ENCODE results near the gene RALGAPA1. TPM values are rescaled to one million over a fixed set of nuclear protein-coding genes. Genes with fewer than 3 reads are reported as not detected.

Gene RALGAPA1
- polyA plus RNA-seq, 1 donor (not counting 4 experiments of a cell fraction or from before 2014, with no cell fraction given): 12.1 TPM

- H2AFZ ChIP-seq (ENCODE audit: control insufficient read depth, low read length): no peak overlapping the region
- H3K4me2 ChIP-seq (ENCODE audit: control insufficient read depth, extremely low read depth, insufficient read depth, low read depth, low read length): no peak overlapping the region
- FAIRE-seq (no peak), DNase-seq (ENCODE audit: low read depth, low spot score) (no peak)
- H3K36me3 ChIP-seq (ENCODE audit: control insufficient read depth in 2 of 2, extremely low read depth in 1 of 2, insufficient read depth in 2 of 2, low read length in 2 of 2): no peaks in the 10 kb centered on the region
- no peaks in the 10 kb centered on the region for H3K27me3 ChIP-seq (ENCODE audit: control insufficient read depth, extremely low read depth, insufficient read depth, low read length)
- H3K4me1 ChIP-seq (ENCODE audit: control insufficient read depth, extremely low read depth, insufficient read depth, low read length): no peaks in the 10 kb centered on the region
- H3K27ac ChIP-seq (ENCODE audit: control insufficient read depth, insufficient read depth, low read length): no peak overlapping the region
- TF ChIP-seq EZH2 (IDR thresholded peaks at IDR 0.05; ENCODE audit: low read length) (no peak), CTCF (optimal IDR thresholded peaks at IDR 0.05 in 1 of 3, IDR thresholded peaks at IDR 0.05 in 1 of 3, conservative IDR thresholded peaks at IDR 0.05 in 1 of 3; ENCODE audit: extremely low read depth in 1 of 3, insufficient read depth in 2 of 3, low read length in 3 of 3) (no peak)
- no peaks in the 10 kb centered on the region for H3K79me2 ChIP-seq (ENCODE audit: control insufficient read depth, insufficient read depth, low read length)
- H3K4me3 ChIP-seq (ENCODE audit: control insufficient read depth in 2 of 3, extremely low read depth in 1 of 3, insufficient read depth in 2 of 3, low read depth in 1 of 3, low read length in 3 of 3): no peak overlapping the region
- no peaks in the 10 kb centered on the region for H3K9me3 ChIP-seq (ENCODE audit: control insufficient read depth, low read depth, low read length)
- H3K9ac ChIP-seq (ENCODE audit: control insufficient read depth, extremely low read depth, insufficient read depth, low read length): no peak overlapping the region
- dilution Hi-C loops (cut with MboI; ENCODE audit: extremely low pct_ligation_motif_present, low sequenced_read_pairs): no loop called here
- H4K20me1 ChIP-seq (ENCODE audit: control insufficient read depth, extremely low read depth, insufficient read depth, low read length): no peaks in the 10 kb centered on the region
- H3K9me1 ChIP-seq (ENCODE audit: control insufficient read depth, extremely low read depth, insufficient read depth, low read length): no peaks in the 10 kb centered on the region
These were observed 67.1 kb downstream of the RALGAPA1 start for GRCh38 chr14:35742032-35742371.

- Histone ChIP-seq H4K20me1 (ENCODE audit: control insufficient read depth, extremely low read depth, insufficient read depth, low read length) (no peaks in the 10 kb centered on the region), H3K79me2 (ENCODE audit: control insufficient read depth, insufficient read depth, low read length) (no peaks in the 10 kb centered on the region), H3K9me3 (ENCODE audit: control insufficient read depth, low read depth, low read length) (no peaks in the 10 kb centered on the region), H3K27ac (ENCODE audit: control insufficient read depth, insufficient read depth, low read length) (no peak overlapping the region), H2AFZ (ENCODE audit: control insufficient read depth, low read length) (no peak overlapping the region), H3K9me1 (ENCODE audit: control insufficient read depth, extremely low read depth, insufficient read depth, low read length) (no peaks in the 10 kb centered on the region), H3K36me3 (ENCODE audit: control insufficient read depth in 2 of 2, extremely low read depth in 1 of 2, insufficient read depth in 2 of 2, low read length in 2 of 2) (no peaks in the 10 kb centered on the region), H3K27me3 (ENCODE audit: control insufficient read depth, extremely low read depth, insufficient read depth, low read length) (no peaks in the 10 kb centered on the region), H3K4me2 (ENCODE audit: control insufficient read depth, extremely low read depth, insufficient read depth, low read depth, low read length) (no peak overlapping the region), H3K4me1 (ENCODE audit: control insufficient read depth, extremely low read depth, insufficient read depth, low read length) (no peaks in the 10 kb centered on the region), H3K4me3 (ENCODE audit: control insufficient read depth in 2 of 3, extremely low read depth in 1 of 3, insufficient read depth in 2 of 3, low read depth in 1 of 3, low read length in 3 of 3) (no peak overlapping the region), H3K9ac (ENCODE audit: control insufficient read depth, extremely low read depth, insufficient read depth, low read length) (no peak overlapping the region)
- dilution Hi-C loops (cut with MboI; ENCODE audit: extremely low pct_ligation_motif_present, low sequenced_read_pairs): no loop called here
- DNase-seq (ENCODE audit: low read depth, low spot score) (no peak), FAIRE-seq (no peak)
- TF ChIP-seq EZH2 (IDR thresholded peaks at IDR 0.05; ENCODE audit: low read length) (no peak), CTCF (optimal IDR thresholded peaks at IDR 0.05 in 1 of 3, IDR thresholded peaks at IDR 0.05 in 1 of 3, conservative IDR thresholded peaks at IDR 0.05 in 1 of 3; ENCODE audit: extremely low read depth in 1 of 3, insufficient read depth in 2 of 3, low read length in 3 of 3) (no peak)
These were observed 67.6 kb downstream of the RALGAPA1 start for GRCh38 chr14:35741345-35742031.
